CD8-positive, alpha-beta memory T cell (primary cell): ENCODE data around the gene FKBP5. TPM values are rescaled to one million over a fixed set of nuclear protein-coding genes. Genes with fewer than 3 reads are reported as not detected.
"Not testable (repeated sequence)": the region's sequence is repeated elsewhere in the genome, so short reads cannot be mapped to it uniquely, and the experiment has no call there.

Source experiments
- CTCF ChIA-PET: fragments of 350-600 bp; sonication (Branson Sonifier 250); formaldehyde crosslinking; loops from one replicate; lab custom pipeline; 2021; ENCODE audit warnings: antibody characterized with exemption; lab: Charles Lee
- POLR2A ChIA-PET: fragments of 350-600 bp; sonication (Branson Sonifier 250); formaldehyde crosslinking; loops from one replicate; lab custom pipeline; 2021; ENCODE audit warnings: antibody characterized with exemption; lab: Charles Lee
- DNase-seq, 5 donors: peaks; one replicate each; pipeline versions ENCODE4 v3.0.0 to v3.0.0-alpha.2; 2020 to 2022; ENCODE audit warnings: mixed read lengths in 1 of 5
- H3K27ac ChIP-seq: one replicate; pipeline ENCODE4 v1.7.0; 2013; ENCODE audit warnings: low read depth, mild to moderate bottlenecking, low read length, moderate library complexity
- H3K27me3 ChIP-seq: 2 replicates; pipeline ENCODE4 v1.7.0; 2013; ENCODE audit warnings: low read length, mild to moderate bottlenecking; ENCODE audit not compliant: insufficient read depth, poor library complexity, severe bottlenecking
- H3K36me3 ChIP-seq: 2 replicates; pipeline ENCODE4 v1.7.0; 2013; ENCODE audit warnings: mild to moderate bottlenecking, low read length, moderate library complexity; ENCODE audit not compliant: insufficient read depth
- H3K4me1 ChIP-seq: 2 replicates; pipeline ENCODE4 v1.7.0; 2013; ENCODE audit warnings: mild to moderate bottlenecking, low read length, moderate library complexity; ENCODE audit not compliant: insufficient read depth
- H3K4me3 ChIP-seq: 2 replicates; pipeline ENCODE4 v1.7.0; 2013; ENCODE audit warnings: mild to moderate bottlenecking, low read length
- H3K9me3 ChIP-seq: 2 replicates; pipeline ENCODE4 v1.7.0; 2013; ENCODE audit warnings: mild to moderate bottlenecking, low read length
- H3K27ac Mint-ChIP-seq, 8 donors: one replicate each; pipeline ENCODE4 v1.8.0; 2020 to 2021; ENCODE audit warnings: mixed read lengths in 8 of 8, mild to moderate bottlenecking in 6 of 8, inconsistent platforms in 3 of 8, moderate library complexity in 3 of 8
- H3K27me3 Mint-ChIP-seq, 2 donors: one replicate each; pipeline ENCODE4 v1.8.0; 2020 to 2021; ENCODE audit warnings: mixed read lengths in 2 of 2, mild to moderate bottlenecking in 1 of 2, moderate library complexity in 1 of 2
- H3K36me3 Mint-ChIP-seq, 3 donors: one replicate each; pipeline ENCODE4 v1.8.0; 2020 to 2021; ENCODE audit warnings: mixed read lengths in 3 of 3, inconsistent platforms in 1 of 3, mild to moderate bottlenecking in 1 of 3
- H3K4me1 Mint-ChIP-seq, 3 donors: one replicate each; pipeline ENCODE4 v1.8.0; 2020 to 2021; ENCODE audit warnings: mixed read lengths in 3 of 3, inconsistent platforms in 1 of 3, mild to moderate bottlenecking in 1 of 3
- H3K4me3 Mint-ChIP-seq, 7 donors: one replicate each; pipeline ENCODE4 v1.8.0; 2020 to 2021; ENCODE audit warnings: mixed read lengths in 7 of 7, mild to moderate bottlenecking in 6 of 7, moderate library complexity in 4 of 7, inconsistent platforms in 2 of 7
- H3K9me3 Mint-ChIP-seq, 5 donors: one replicate each; pipeline ENCODE4 v1.8.0; 2020 to 2022; ENCODE audit warnings: mixed read lengths in 5 of 5, mild to moderate bottlenecking in 3 of 5, moderate library complexity in 2 of 5, inconsistent platforms in 1 of 5
- polyA plus RNA-seq: library from polyadenylated mRNA; unstranded; fragments of 300-500 nt; fragmentation: Illumina TruSeq; gene quantifications from one replicate; pipeline ENCODE4 v1.2.3, GENCODE V29; 2021
- total RNA-seq, 2 experiments: library from RNA; stranded (reverse); gene quantifications; one replicate each; pipeline ENCODE4 v1.2.3, GENCODE V29; 2021

Gene FKBP5
- total and polyA plus RNA-seq, 3 experiments from 2014 or later: 55.7 to 192 (median 58.8) TPM

GRCh38 chr6:35678021-35678654 lies 10.6 kb downstream of the FKBP5 start:
- DNase-seq: no peak
- no peak overlapping the region for H3K4me3 ChIP-seq
- H3K4me3 Mint-ChIP-seq: peak overlapping the region in 6 of 7 donors; percentile 7 to 62 (median 14)
- no peaks in the 10 kb centered on the region for H3K36me3 ChIP-seq
- H3K4me1 ChIP-seq: peaks cover 78% of the 10 kb centered on the region
- H3K27me3 ChIP-seq: no peaks in the 10 kb centered on the region
- H3K27me3 Mint-ChIP-seq: no peaks in the 10 kb centered on the region
- H3K4me1 Mint-ChIP-seq: peaks cover 72 to 98% (median 94%) of the 10 kb centered on the region in 3 donors
- H3K27ac Mint-ChIP-seq: peak overlapping the region in 5 of 8 donors; percentile 3 to 86 (median 50)
- H3K36me3 Mint-ChIP-seq: peaks cover 7 to 31% (median 10%) of the 10 kb centered on the region in 3 donors
- CTCF ChIA-PET: interaction anchor here (1.5 to 2.3 kb wide), 2 partner anchors 59 to 86 kb away, joined by 3 to 9 read pairs; partner anchors contain the start of gene ARMC12
- POLR2A ChIA-PET: interaction anchor here (0.5 to 1.6 kb wide), 3 partner anchors 8 to 170 kb away, joined by 3 to 5 read pairs (median 5); partner anchors contain the start of gene FKBP5
- no peaks in the 10 kb centered on the region for H3K9me3 Mint-ChIP-seq
- no peaks in the 10 kb centered on the region for H3K9me3 ChIP-seq
- H3K27ac ChIP-seq: no peak overlapping the region

- Mint-ChIP-seq H3K4me3 (peak overlapping the region in 1 of 7 donors; percentile 62), H3K4me1 (peaks cover 74 to 98% (median 94%) of the 10 kb centered on the region in 3 donors), H3K27me3 (no peaks in the 10 kb centered on the region), H3K36me3 (peaks cover 7 to 30% (median 10%) of the 10 kb centered on the region in 3 donors), H3K27ac (peak overlapping the region in 6 of 8 donors; percentile 18 to 74 (median 46)), H3K9me3 (no peaks in the 10 kb centered on the region)
- Histone ChIP-seq H3K9me3 (no peaks in the 10 kb centered on the region), H3K27me3 (no peaks in the 10 kb centered on the region), H3K4me1 (peaks cover 76% of the 10 kb centered on the region), H3K4me3 (no peak overlapping the region), H3K36me3 (no peaks in the 10 kb centered on the region), H3K27ac (no peak overlapping the region)
- ChIA-PET CTCF (interaction anchor here (1.1 to 2.3 kb wide), 3 partner anchors 10 to 85 kb away, joined by 3 to 9 read pairs (median 3); partner anchors contain the start of gene ARMC12), POLR2A (interaction anchor here (0.5 to 1.6 kb wide), 4 partner anchors 9 to 169 kb away, joined by 3 to 5 read pairs (median 4); partner anchors contain the start of gene FKBP5)
- DNase-seq: no peak
These were observed 11.3 kb downstream of the FKBP5 start for GRCh38 chr6:35677456-35677855.

DNA sequence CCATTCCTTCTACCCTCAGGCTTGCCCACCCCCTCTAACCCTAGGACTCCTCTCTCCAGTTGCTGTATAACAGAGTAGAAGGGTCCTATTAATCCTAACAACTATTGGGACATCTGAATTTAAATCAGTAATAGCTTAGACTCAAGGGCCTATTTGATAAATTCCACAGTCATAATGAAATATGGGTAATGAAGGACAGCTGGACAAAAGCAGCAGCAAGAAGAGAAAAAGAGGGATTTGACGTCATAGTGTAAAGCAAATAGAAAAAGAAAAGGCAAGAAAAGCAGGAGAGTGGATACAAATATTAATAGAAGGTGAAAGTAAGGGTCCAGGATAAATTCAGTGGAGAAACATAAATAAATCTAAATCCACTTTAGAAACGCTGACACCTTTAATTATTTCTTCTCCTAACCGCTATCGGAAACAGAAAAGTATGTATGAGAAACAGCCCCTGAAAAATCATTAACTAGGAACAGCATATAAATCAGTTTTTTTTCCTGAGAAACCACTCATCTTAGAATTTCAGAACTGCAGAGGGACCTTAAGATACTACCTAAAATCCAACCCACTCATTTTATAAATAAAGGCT lies 12.8 kb downstream of the FKBP5 start:
- Mint-ChIP-seq H3K36me3 (peaks cover 7 to 28% (median 10%) of the 10 kb centered on the region in 3 donors), H3K4me3 (peak overlapping the region in 2 of 7 donors; percentile 12 to 15), H3K27me3 (no peaks in the 10 kb centered on the region), H3K4me1 (peaks cover 67 to 90% (median 90%) of the 10 kb centered on the region in 3 donors), H3K9me3 (no peaks in the 10 kb centered on the region), H3K27ac (peak overlapping the region in 7 of 8 donors; percentile 10 to 89 (median 51))
- CTCF ChIA-PET: interaction anchor here (1.1 to 2.4 kb wide), 3 partner anchors 12 to 60 kb away, joined by 3 to 10 read pairs (median 4); partner anchors contain the start of gene ARMC12
- H3K36me3 ChIP-seq: no peaks in the 10 kb centered on the region
- POLR2A ChIA-PET: no interaction called here
- H3K4me3 ChIP-seq: no peak overlapping the region
- no peak for DNase-seq
- no peaks in the 10 kb centered on the region for H3K27me3 ChIP-seq
- H3K9me3 ChIP-seq: no peaks in the 10 kb centered on the region
- no peak overlapping the region for H3K27ac ChIP-seq
- peaks cover 74% of the 10 kb centered on the region for H3K4me1 ChIP-seq

- Mint-ChIP-seq H3K27ac (peak overlapping the region in 7 of 8 donors; percentile 4 to 90 (median 67)), H3K4me3 (peak overlapping the region in 1 of 7 donors; percentile 36), H3K36me3 (peaks cover 7 to 22% (median 10%) of the 10 kb centered on the region in 3 donors), H3K4me1 (peaks cover 68 to 91% (median 90%) of the 10 kb centered on the region in 3 donors), H3K27me3 (no peaks in the 10 kb centered on the region), H3K9me3 (no peaks in the 10 kb centered on the region)
- H3K27me3 ChIP-seq: no peaks in the 10 kb centered on the region
- ChIA-PET POLR2A (no interaction called here), CTCF (interaction anchor here (1.3 to 2.4 kb wide), 3 partner anchors 50 to 62 kb away, joined by 4 to 10 read pairs (median 6); partner anchors contain the start of gene ARMC12)
- no peak overlapping the region for H3K4me3 ChIP-seq
- H3K4me1 ChIP-seq: peaks cover 77% of the 10 kb centered on the region
- no peaks in the 10 kb centered on the region for H3K9me3 ChIP-seq
- DNase-seq: no peak
- H3K27ac ChIP-seq: no peak overlapping the region
- no peaks in the 10 kb centered on the region for H3K36me3 ChIP-seq
These were observed 14.1 kb downstream of the FKBP5 start for GRCh38 chr6:35674594-35674993.

- no peak for DNase-seq
- ChIA-PET CTCF (interaction anchor here (1.3 to 2.4 kb wide), 4 partner anchors 13 to 63 kb away, joined by 4 to 10 read pairs (median 6); partner anchors contain the start of gene ARMC12), POLR2A (no interaction called here)
- Histone ChIP-seq H3K27me3 (no peaks in the 10 kb centered on the region), H3K4me1 (peaks cover 81% of the 10 kb centered on the region), H3K36me3 (no peaks in the 10 kb centered on the region), H3K27ac (no peak overlapping the region), H3K4me3 (no peak overlapping the region), H3K9me3 (no peaks in the 10 kb centered on the region)
- Mint-ChIP-seq H3K27me3 (no peaks in the 10 kb centered on the region), H3K36me3 (peaks cover 0 to 15% (median 8%) of the 10 kb centered on the region in 3 donors), H3K4me3 (peak overlapping the region in 3 of 7 donors; percentile 12 to 36 (median 24)), H3K9me3 (no peaks in the 10 kb centered on the region), H3K4me1 (peaks cover 67 to 91% (median 90%) of the 10 kb centered on the region in 3 donors), H3K27ac (peak overlapping the region; percentile 33 to 90 (median 68))
These were observed 15.0 kb downstream of the FKBP5 start for GRCh38 chr6:35673755-35674154.

DNA sequence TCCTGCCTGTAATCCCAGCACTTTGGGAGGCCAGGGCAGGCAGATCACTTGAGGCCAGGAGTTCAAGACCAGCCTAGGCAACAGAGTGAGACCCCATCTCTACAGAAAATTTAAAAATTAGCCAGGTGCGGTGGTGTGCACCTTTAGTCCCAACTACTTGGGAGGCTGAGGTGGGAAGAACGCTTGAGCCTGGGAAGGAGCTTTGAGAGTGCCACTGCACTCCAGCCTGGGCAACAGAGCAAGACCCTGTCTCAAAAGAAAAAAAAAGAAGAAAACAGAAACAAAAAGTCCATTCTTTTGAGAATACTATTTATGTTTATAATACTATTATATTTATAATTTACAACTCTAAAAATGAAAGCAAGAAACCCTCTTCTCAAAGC lies 15.4 kb downstream of the FKBP5 start:
- H3K4me3 ChIP-seq, H3K9me3 ChIP-seq, H3K27me3 ChIP-seq, H3K27ac ChIP-seq, H3K36me3 ChIP-seq, DNase-seq, POLR2A ChIA-PET, H3K27me3 Mint-ChIP-seq, H3K9me3 Mint-ChIP-seq: not testable (repeated sequence)
- Mint-ChIP-seq H3K4me3 (peak overlapping the region in 3 of 7 donors; percentile 7 to 54 (median 34)), H3K36me3 (peaks cover 0 to 13% (median 6%) of the 10 kb centered on the region in 3 donors), H3K27ac (peak overlapping the region in 7 of 8 donors; percentile 29 to 87 (median 57)), H3K4me1 (peaks cover 68 to 91% (median 90%) of the 10 kb centered on the region in 3 donors)
- peaks cover 81% of the 10 kb centered on the region for H3K4me1 ChIP-seq
- CTCF ChIA-PET: interaction anchor here (0.8 to 2.4 kb wide), 6 partner anchors 10 to 63 kb away, joined by 3 to 10 read pairs (median 5); partner anchors contain the start of gene ARMC12

- H3K9me3 ChIP-seq, H3K27me3 ChIP-seq, H3K9me3 Mint-ChIP-seq, H3K36me3 ChIP-seq, DNase-seq, H3K27ac ChIP-seq, H3K27me3 Mint-ChIP-seq, H3K36me3 Mint-ChIP-seq, H3K4me3 ChIP-seq: not testable (repeated sequence)
- peaks cover 49 to 80% (median 80%) of the 10 kb centered on the region in 3 donors for H3K4me1 Mint-ChIP-seq
- POLR2A ChIA-PET: interaction anchor here (2.3 kb wide), 1 partner anchor 17 kb away, joined by 7 read pairs; no protein-coding TSS in a partner anchor
- peak overlapping the region in 4 of 7 donors; percentile 13 to 68 (median 30) for H3K4me3 Mint-ChIP-seq
- peak overlapping the region in 4 of 8 donors; percentile 26 to 63 (median 34) for H3K27ac Mint-ChIP-seq
- H3K4me1 ChIP-seq: peaks cover 73% of the 10 kb centered on the region
- CTCF ChIA-PET: interaction anchor here (1.6 kb wide), 1 partner anchor 62 kb away, joined by 7 read pairs; no protein-coding TSS in a partner anchor
These were observed 18.3 kb downstream of the FKBP5 start for GRCh38 chr6:35670453-35670852.
